ENCODE measurements around the gene RBPJL.

The RBPJL gene

DNA sequence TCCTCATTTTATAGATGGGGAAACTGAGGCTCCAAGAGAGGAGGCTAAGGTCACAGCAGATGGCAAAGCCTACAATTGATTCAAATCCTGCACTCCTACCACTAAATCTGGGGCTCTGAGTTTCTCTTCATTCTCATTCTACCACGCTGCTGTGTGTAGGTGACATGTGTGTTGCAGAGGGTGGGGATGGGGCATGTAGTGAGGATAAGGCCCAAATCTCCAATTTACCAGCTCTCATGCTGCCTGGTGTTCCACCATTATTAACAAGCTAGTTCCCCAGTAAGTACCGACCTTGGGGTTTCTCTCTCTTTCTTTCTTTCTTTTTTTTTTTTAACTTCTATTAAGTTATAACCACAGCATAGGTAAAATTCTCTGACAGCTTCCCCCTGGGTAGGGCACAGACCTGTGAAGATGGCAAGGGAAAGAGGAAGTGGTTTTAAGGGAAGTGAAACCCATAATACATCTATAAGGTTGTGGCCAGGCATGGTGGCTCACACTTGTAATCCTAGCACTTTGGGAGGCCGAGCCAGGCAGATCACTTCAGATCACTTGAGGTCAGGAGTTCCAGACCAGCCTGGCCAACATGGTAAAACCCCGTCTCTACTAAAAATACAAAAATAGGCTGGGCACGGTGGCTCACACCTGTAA is 14.4 kb downstream of the RBPJL start:
- no peak for DNase-seq (ENCODE audit: extremely low read depth, low read depth)
- TF ChIP-seq, protein P1, sequence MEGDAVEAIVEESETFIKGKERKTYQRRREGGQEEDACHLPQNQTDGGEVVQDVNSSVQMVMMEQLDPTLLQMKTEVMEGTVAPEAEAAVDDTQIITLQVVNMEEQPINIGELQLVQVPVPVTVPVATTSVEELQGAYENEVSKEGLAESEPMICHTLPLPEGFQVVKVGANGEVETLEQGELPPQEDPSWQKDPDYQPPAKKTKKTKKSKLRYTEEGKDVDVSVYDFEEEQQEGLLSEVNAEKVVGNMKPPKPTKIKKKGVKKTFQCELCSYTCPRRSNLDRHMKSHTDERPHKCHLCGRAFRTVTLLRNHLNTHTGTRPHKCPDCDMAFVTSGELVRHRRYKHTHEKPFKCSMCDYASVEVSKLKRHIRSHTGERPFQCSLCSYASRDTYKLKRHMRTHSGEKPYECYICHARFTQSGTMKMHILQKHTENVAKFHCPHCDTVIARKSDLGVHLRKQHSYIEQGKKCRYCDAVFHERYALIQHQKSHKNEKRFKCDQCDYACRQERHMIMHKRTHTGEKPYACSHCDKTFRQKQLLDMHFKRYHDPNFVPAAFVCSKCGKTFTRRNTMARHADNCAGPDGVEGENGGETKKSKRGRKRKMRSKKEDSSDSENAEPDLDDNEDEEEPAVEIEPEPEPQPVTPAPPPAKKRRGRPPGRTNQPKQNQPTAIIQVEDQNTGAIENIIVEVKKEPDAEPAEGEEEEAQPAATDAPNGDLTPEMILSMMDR (IDR thresholded peaks at IDR 0.05; ENCODE audit: low read depth, low read length, missing control alignments): no peak
- no peak overlapping the region for H3K4me3 ChIP-seq (replicated peaks; ENCODE audit: low read depth, low read length)

DNA sequence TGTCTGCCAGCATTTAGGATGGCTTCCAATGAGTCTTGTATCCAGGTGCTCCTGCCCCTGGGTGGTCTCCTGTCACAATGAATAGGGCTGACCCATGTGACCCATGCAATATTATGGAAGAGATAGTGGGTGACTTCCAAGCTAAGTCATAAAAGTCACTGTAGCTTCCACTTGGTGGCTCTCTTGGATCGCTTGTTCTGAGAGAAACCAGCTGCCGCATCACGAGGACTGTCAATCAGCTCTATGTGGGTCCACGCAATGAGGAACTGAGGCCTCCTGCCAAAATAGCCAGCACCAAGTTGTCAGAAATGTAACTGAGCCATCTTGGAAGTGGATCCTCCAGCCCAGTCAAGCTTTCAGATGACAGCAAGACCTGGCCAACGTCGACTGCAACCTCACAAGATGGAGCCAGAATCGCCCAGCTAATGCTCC is 16.3 kb downstream of the RBPJL start:
- DNase-seq (ENCODE audit: extremely low read depth, low read depth): no peak
- TF ChIP-seq, protein P1 (IDR thresholded peaks at IDR 0.05; ENCODE audit: low read depth, low read length, missing control alignments): peak; percentile 4
- H3K4me3 ChIP-seq (replicated peaks; ENCODE audit: low read depth, low read length): no peak overlapping the region

DNA sequence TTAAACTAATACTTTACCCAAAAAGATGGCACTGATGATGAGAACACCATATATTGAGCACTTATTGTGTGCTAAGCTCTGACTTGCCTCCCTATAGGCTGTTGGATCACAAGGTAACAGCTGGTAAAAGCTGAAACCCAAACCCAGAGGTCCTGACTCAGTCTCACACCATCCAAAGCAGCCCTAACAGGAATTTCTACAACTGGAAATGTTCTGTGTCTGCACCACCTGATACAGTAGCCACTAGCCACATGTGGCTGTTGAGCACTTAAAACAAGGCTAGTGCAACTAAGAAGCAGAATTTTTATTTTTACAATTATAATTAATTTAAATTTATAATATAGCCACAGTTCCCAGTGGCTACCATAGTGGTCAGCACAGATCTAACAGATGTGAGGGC is 17.1 kb downstream of the RBPJL start:
- DNase-seq (ENCODE audit: extremely low read depth, low read depth): no peak
- H3K4me3 ChIP-seq (replicated peaks; ENCODE audit: low read depth, low read length): no peak overlapping the region
- TF ChIP-seq, protein P1 (IDR thresholded peaks at IDR 0.05; ENCODE audit: low read depth, low read length, missing control alignments): no peak

- DNase-seq (ENCODE audit: extremely low read depth, low read depth): no peak
- no peak overlapping the region for H3K4me3 ChIP-seq (replicated peaks; ENCODE audit: low read depth, low read length)
- TF ChIP-seq, protein P1 (IDR thresholded peaks at IDR 0.05; ENCODE audit: low read depth, low read length, missing control alignments): no peak
Measured at GRCh38 chr20:45325371-45325770, 18.7 kb downstream of the RBPJL start.

- no peak for DNase-seq (ENCODE audit: extremely low read depth, low read depth)
- TF ChIP-seq, protein P1 (IDR thresholded peaks at IDR 0.05; ENCODE audit: low read depth, low read length, missing control alignments): no peak
- H3K4me3 ChIP-seq (replicated peaks; ENCODE audit: low read depth, low read length): no peak overlapping the region
Measured at GRCh38 chr20:45328451-45328850, 21.8 kb downstream of the RBPJL start.

DNA sequence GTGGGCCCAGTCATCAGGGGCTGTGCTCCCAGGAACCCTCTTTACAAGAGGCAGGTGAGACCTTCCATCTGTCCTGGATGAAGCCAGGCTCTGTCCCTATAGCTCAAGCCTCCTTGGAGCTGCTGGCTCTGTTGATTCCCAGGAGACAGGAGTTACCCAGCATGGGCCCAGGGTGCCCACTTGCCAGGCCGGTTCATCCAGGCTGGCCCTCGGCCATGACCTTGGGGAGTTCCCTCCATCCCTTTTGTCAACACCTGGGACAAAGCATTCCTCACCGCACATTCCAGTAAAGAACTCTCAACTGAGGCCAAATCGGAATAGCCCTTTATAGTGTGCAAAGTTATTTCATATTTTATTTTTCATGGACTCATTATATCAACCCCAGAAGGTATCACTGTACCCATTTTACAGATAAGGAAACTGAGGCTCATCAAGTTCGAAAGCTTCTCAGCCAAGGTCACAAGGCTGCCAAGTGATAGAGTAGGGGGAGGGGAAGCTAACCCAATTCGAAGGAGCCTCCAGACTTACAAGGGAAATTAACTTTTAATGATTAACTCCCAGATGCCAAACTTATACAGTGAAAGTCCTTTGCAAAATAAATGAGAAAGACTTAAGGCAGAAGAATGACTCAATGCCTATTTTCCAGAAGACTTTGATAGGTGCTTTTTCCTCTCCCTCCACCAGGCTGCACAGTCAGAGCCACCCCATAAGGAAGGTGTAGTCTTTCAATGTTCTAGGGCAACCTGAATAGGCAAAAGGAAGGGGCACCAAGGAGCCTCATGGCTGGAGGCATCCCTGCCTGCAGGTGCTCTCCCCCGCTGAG is 23.1 kb downstream of the RBPJL start:
- TF ChIP-seq, protein P1 (IDR thresholded peaks at IDR 0.05; ENCODE audit: low read depth, low read length, missing control alignments): no peak
- no peak for DNase-seq (ENCODE audit: extremely low read depth, low read depth)
- H3K4me3 ChIP-seq (replicated peaks; ENCODE audit: low read depth, low read length): no peak overlapping the region
